GM23248 (cell line): ENCODE measurements around the gene KDM2B.

ENCODE experiments used
- EZH2 ChIP-seq: fragments of 200-600 bp; sonication (generic); IDR thresholded peaks from 2 replicates; pipeline ENCODE4 v1.6.1; 2018; ENCODE audit warnings: antibody characterized with exemption, mild to moderate bottlenecking; ENCODE audit not compliant: insufficient read depth, poor library complexity, severe bottlenecking
- EZH2phosphoT487 ChIP-seq: fragments of 200-600 bp; sonication (generic); IDR thresholded peaks from 2 replicates; pipeline ENCODE4 v1.6.1; 2018; ENCODE audit warnings: antibody characterized with exemption, moderate library complexity, mild to moderate bottlenecking, low read depth; ENCODE audit not compliant: insufficient read depth

- TF ChIP-seq EZH2phosphoT487, result no peak
- TF ChIP-seq EZH2, result no peak
Observed at GRCh38 chr12:121501946-121502345, 78.9 kb downstream of the KDM2B start.
